Measurements from ENCODE around the gene MAST2.

DNA sequence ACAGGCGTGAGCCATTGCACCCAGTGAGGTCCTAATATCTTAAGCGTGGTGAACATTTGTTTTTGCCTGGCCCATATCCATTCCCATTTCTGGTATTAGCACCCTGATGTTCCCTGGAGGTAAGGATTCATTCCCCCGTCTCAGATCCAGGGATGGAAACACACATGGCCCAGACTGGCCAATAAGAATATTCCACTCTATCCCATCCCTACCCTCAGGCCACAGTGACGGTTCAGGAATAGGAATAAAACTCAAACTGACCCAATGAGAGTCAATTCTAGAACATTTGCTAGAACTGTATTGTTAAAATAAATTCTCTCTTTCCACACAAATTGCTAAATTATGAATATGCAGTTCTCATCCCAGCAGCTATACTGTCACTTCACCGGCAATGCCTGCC lies 252.9 kb downstream of the MAST2 start:
- no peak for TF ChIP-seq EZH2phosphoT487 (IDR thresholded peaks at IDR 0.05; ENCODE audit: insufficient read depth, low read depth)
- TF ChIP-seq EZH2 (IDR thresholded peaks at IDR 0.05; ENCODE audit: insufficient read depth, poor library complexity, severe bottlenecking): no peak

Measured in GM23248 (cell line).